Measurements from ENCODE around the gene PARD6A.

PARD6A gene

GRCh38 chr16:67660564-67661028 lies at the start of gene PARD6A:
PARD6A (plus strand) TSS chr16:67660960; CDS start chr16:67661039, 79 bp downstream.
- peak; percentile 97 for DNase-seq (ENCODE audit: low read depth)

- DNase-seq (ENCODE audit: low read depth), result no peak
Observed at GRCh38 chr16:67613808-67614207, 47.0 kb upstream of the PARD6A start.

- no peak for DNase-seq (ENCODE audit: low read depth)
Observed at GRCh38 chr16:67628216-67628615, 32.5 kb upstream of the PARD6A start.

GRCh38 chr16:67632415-67633172 lies 28.2 kb upstream of the PARD6A start:
- DNase-seq (ENCODE audit: low read depth), result peak; percentile 90

GRCh38 chr16:67636713-67637112 lies 24.0 kb upstream of the PARD6A start:
- DNase-seq (ENCODE audit: low read depth), result no peak

- no peak for DNase-seq (ENCODE audit: low read depth)
Observed at GRCh38 chr16:67637625-67638024, 23.1 kb upstream of the PARD6A start.

GRCh38 chr16:67641779-67642708 lies 18.7 kb upstream of the PARD6A start:
- no peak for DNase-seq (ENCODE audit: low read depth)

GRCh38 chr16:67644038-67644437 lies 16.7 kb upstream of the PARD6A start:
- no peak for DNase-seq (ENCODE audit: low read depth)

- DNase-seq (ENCODE audit: low read depth), result no peak
Observed at GRCh38 chr16:67645397-67646121, 15.2 kb upstream of the PARD6A start.

- no peak for DNase-seq (ENCODE audit: low read depth)
Observed at GRCh38 chr16:67647111-67647651, 13.6 kb upstream of the PARD6A start.

GRCh38 chr16:67647681-67648080 lies 13.1 kb upstream of the PARD6A start:
- DNase-seq (ENCODE audit: low read depth), result no peak

- no peak for DNase-seq (ENCODE audit: low read depth)
Observed at GRCh38 chr16:67648088-67648763, 12.5 kb upstream of the PARD6A start.

GRCh38 chr16:67648764-67649407 lies 11.9 kb upstream of the PARD6A start:
- no peak for DNase-seq (ENCODE audit: low read depth)

- DNase-seq (ENCODE audit: low read depth), result no peak
Observed at GRCh38 chr16:67649494-67649931, 11.2 kb upstream of the PARD6A start.

GRCh38 chr16:67650023-67650422 lies 10.7 kb upstream of the PARD6A start:
- DNase-seq (ENCODE audit: low read depth), result no peak

GRCh38 chr16:67651039-67651438 lies 9.7 kb upstream of the PARD6A start:
- no peak for DNase-seq (ENCODE audit: low read depth)

GRCh38 chr16:67651847-67652246 lies 8.9 kb upstream of the PARD6A start:
- DNase-seq (ENCODE audit: low read depth), result no peak

GRCh38 chr16:67652578-67653127 lies 8.1 kb upstream of the PARD6A start:
- no peak for DNase-seq (ENCODE audit: low read depth)

GRCh38 chr16:67653128-67653788 lies 7.5 kb upstream of the PARD6A start:
- no peak for DNase-seq (ENCODE audit: low read depth)

Data from iris pigment epithelial cell (primary cell).